Endothelial cell of umbilical vein (primary cell): Measurements from ENCODE around the gene LCN15. TPM values are rescaled to one million over a fixed set of nuclear protein-coding genes. Genes with fewer than 3 reads are reported as not detected.

Source experiments
- BruUV-seq: library from RNA; stranded (reverse); fragments of 400-500 nt; replicated peaks from 2 replicates; lab custom pipeline; 2021; lab: Mats Ljungman, UMichigan
- CTCF ChIA-PET: fragments of 300-600, 350-600 bp; sonication (Branson Sonifier 250); formaldehyde crosslinking; loops from one replicate; lab custom pipeline; 2021; ENCODE audit warnings: antibody characterized with exemption, inconsistent platforms; lab: Charles Lee
- POLR2A ChIA-PET: fragments of 300-600, 350-600 bp; sonication (Branson Sonifier 250); formaldehyde crosslinking; loops from one replicate; lab custom pipeline; 2021; ENCODE audit warnings: antibody characterized with exemption, inconsistent platforms; lab: Charles Lee
- DNase-seq: peaks from one replicate; pipeline ENCODE4 v3.0.0-alpha.2; 2011; ENCODE audit warnings: low read depth, low spot score
- FAIRE-seq: peaks from 2 replicates; lab custom pipeline; 2011; peaks lifted over from hg19 to GRCh38; lab: Jason Lieb, UNC
- H2AFZ ChIP-seq: 2 replicates; pipeline ENCODE4 v1.6.0; 2012; ENCODE audit warnings: low read depth, low read length, control low read depth, inconsistent platforms
- H3K27ac ChIP-seq: 2 replicates; pipeline ENCODE4 v1.5.1; 2011; ENCODE audit warnings: low read depth, mild to moderate bottlenecking, control low read depth, low read length, moderate library complexity; ENCODE audit not compliant: insufficient read depth
- H3K27me3 ChIP-seq, 2 experiments: 2 replicates each; pipeline versions ENCODE4 v1.6.0 to v1.6.1; 2011; ENCODE audit warnings: low read length in 2 of 2, mixed read lengths in 1 of 2; ENCODE audit not compliant: control insufficient read depth in 2 of 2, insufficient read depth in 2 of 2
- H3K36me3 ChIP-seq, 2 experiments: 2 replicates in 1 of 2; 3 replicates in 1 of 2; pipeline ENCODE4 v1.5.1; 2011; ENCODE audit warnings: low read length in 2 of 2, mild to moderate bottlenecking in 1 of 2, moderate library complexity in 1 of 2; ENCODE audit not compliant: control insufficient read depth in 2 of 2, insufficient read depth in 2 of 2; ENCODE audit errors: extremely low read depth in 1 of 2
- H3K4me1 ChIP-seq: 3 replicates; pipeline ENCODE4 v1.5.1; 2011; ENCODE audit warnings: mild to moderate bottlenecking, low read length; ENCODE audit not compliant: control insufficient read depth, insufficient read depth; ENCODE audit errors: extremely low read depth
- H3K4me2 ChIP-seq: 2 replicates; pipeline ENCODE4 v1.6.1; 2011; ENCODE audit warnings: low read length, control low read depth, mixed read lengths; ENCODE audit not compliant: insufficient read depth
- H3K4me3 ChIP-seq, 3 experiments: fragments of 200-600 bp in 1 of 3; sonication (generic), shearing (Covaris generic) in 1 of 3; replicated peaks in 1 of 3; 2 replicates each; pipeline ENCODE4 v1.5.1; 2011 to 2016; ENCODE audit warnings: control low read depth in 3 of 3, low read length in 3 of 3, mild to moderate bottlenecking in 2 of 3, inconsistent platforms in 1 of 3, low read depth in 1 of 3, moderate library complexity in 1 of 3; ENCODE audit not compliant: insufficient read depth in 1 of 3
- H3K79me2 ChIP-seq: 2 replicates; pipeline ENCODE4 v1.6.0; 2012; ENCODE audit warnings: low read length, inconsistent platforms; ENCODE audit not compliant: control insufficient read depth, insufficient read depth
- H3K9ac ChIP-seq: replicated peaks from 2 replicates; pipeline ENCODE3; 2011; ENCODE audit warnings: low read length, control low read depth; ENCODE audit not compliant: insufficient read depth; ENCODE audit errors: extremely low read depth
- H3K9me1 ChIP-seq: replicated peaks from 3 replicates; pipeline ENCODE4 v1.6.0; 2011; ENCODE audit warnings: mild to moderate bottlenecking, low read length; ENCODE audit not compliant: control insufficient read depth, insufficient read depth; ENCODE audit errors: extremely low read depth
- H3K9me3 ChIP-seq: replicated peaks from 2 replicates; pipeline ENCODE4 v1.5.1; 2012; ENCODE audit warnings: low read length, inconsistent platforms; ENCODE audit not compliant: control insufficient read depth, insufficient read depth
- H4K20me1 ChIP-seq: replicated peaks from 2 replicates; pipeline ENCODE3; 2011; ENCODE audit warnings: mild to moderate bottlenecking, low read length; ENCODE audit not compliant: control insufficient read depth, insufficient read depth; ENCODE audit errors: extremely low read depth
- CTCF ChIP-seq, 2 donors: IDR thresholded peaks; 1 replicate in 1 of 2; 2 replicates in 1 of 2; pipeline ENCODE4 v1.5.1; 2011; ENCODE audit warnings: low read length in 2 of 2, mild to moderate bottlenecking in 2 of 2, moderate library complexity in 2 of 2, control low read depth in 1 of 2, inconsistent platforms in 1 of 2, low read depth in 1 of 2; ENCODE audit not compliant: insufficient read depth in 1 of 2; ENCODE audit errors: extremely low read depth in 1 of 2
- EZH2 ChIP-seq: IDR thresholded peaks from 2 replicates; pipeline ENCODE4 v1.6.1; 2012; ENCODE audit warnings: borderline replicate concordance, low read depth, mild to moderate bottlenecking, moderate library complexity, low read length, inconsistent platforms; ENCODE audit not compliant: severe bottlenecking
- POLR2A ChIP-seq: IDR thresholded peaks from 2 replicates; pipeline ENCODE4 v1.6.1; 2012; ENCODE audit warnings: low read depth, mild to moderate bottlenecking, control low read depth, low read length
- POLR2AphosphoS5 ChIP-seq: IDR thresholded peaks from 2 replicates; pipeline ENCODE4 v1.6.1; 2012; ENCODE audit warnings: low read depth, mild to moderate bottlenecking, control low read depth, low read length, moderate library complexity; ENCODE audit not compliant: insufficient read depth
- dilution Hi-C: fragments of 300-500 bp; cut with MboI; formaldehyde crosslinking; loops from one replicate; pipeline ENCODE4 v1.15.0; 2019; ENCODE audit warnings: low sequenced_read_pairs; ENCODE audit not compliant: extremely low pct_ligation_motif_present
- intact Hi-C: fragments of 100-400 bp; cut with micrococcal nuclease; formaldehyde crosslinking; loops from one replicate; pipeline ENCODE4 v1.10.0; 2022
- polyA plus RNA-seq, 4 experiments: library from polyadenylated mRNA; depleted of rRNA in 3 of 4; stranded (reverse) in 3 of 4; unstranded in 1 of 4; fragments of >200 nt; gene quantifications; 2 replicates each; pipeline versions ENCODE4 v1.2.1 to v1.2.3, GENCODE V29; 2011 to 2012; ENCODE audit warnings: missing spikeins in 1 of 4
- total RNA-seq: library from RNA; stranded (reverse); gene quantifications from 2 replicates; pipeline ENCODE4 v1.2.3, GENCODE V29; 2021

The LCN15 gene
- total and polyA plus RNA-seq, 2 donors (not counting 3 experiments of a cell fraction or from before 2014, with no cell fraction given), result not detected

- TF ChIP-seq POLR2A (peak; percentile 50), EZH2 (no peak), CTCF (IDR thresholded peaks at IDR 0.05; ENCODE audit: extremely low read depth in 1 of 2, insufficient read depth in 1 of 2, low read depth in 1 of 2, low read length in 2 of 2) (peak in 1 of 2 donors; percentile 27), POLR2AphosphoS5 (peak; percentile 55)
Measured at GRCh38 chr9:136713550-136713949, 50.8 kb downstream of the LCN15 start.

More at GRCh38 chr9:136713550-136713949, 50.8 kb downstream of the LCN15 start:
- H3K27ac ChIP-seq, result peak overlapping the region; percentile 96
- no TSS peak for BruUV-seq
- no peaks in the 10 kb centered on the region for H3K9me1 ChIP-seq
- H3K27me3 ChIP-seq, result no peaks in the 10 kb centered on the region
- dilution Hi-C loops, result no loop called here
- CTCF ChIA-PET, result interaction anchor here (0.9 to 2.1 kb wide), 9 partner anchors 9 to 69 kb away, joined by 3 to 16 read pairs (median 4); no protein-coding TSS in a partner anchor
- intact Hi-C loops, result loop anchor here (1.0 to 5.0 kb wide), 6 partner anchors 8 to 351 kb away; partner anchors contain the start of genes AGPAT2, DNLZ and SEC16A
- POLR2A ChIA-PET, result interaction anchor here (0.6 to 3.8 kb wide), 9 partner anchors 9 to 39 kb away, joined by 3 to 32 read pairs (median 5); partner anchors contain the start of gene AGPAT2
- H4K20me1 ChIP-seq, result no peaks in the 10 kb centered on the region
- peaks cover 32% of the 10 kb centered on the region for H3K4me1 ChIP-seq
- no peaks in the 10 kb centered on the region for H3K9me3 ChIP-seq
- peaks cover 0 to 8% of the 10 kb centered on the region in 2 experiments for H3K36me3 ChIP-seq
- peaks cover 42% of the 10 kb centered on the region for H3K79me2 ChIP-seq
- peak overlapping the region; percentile 78 for H3K4me2 ChIP-seq
- peak; percentile 96 for FAIRE-seq
- peak overlapping the region; percentile 80 for H3K9ac ChIP-seq
- H3K4me3 ChIP-seq, result peak overlapping the region; percentile 68 to 81 (median 75)
- DNase-seq, result peak; percentile 75
- no peak overlapping the region for H2AFZ ChIP-seq
